Neural progenitor cell (in vitro differentiated cells): ENCODE data around the gene KIAA1549.

Experiments used
- EZH2 ChIP-seq: fragments of 200-600 bp; sonication (generic); IDR thresholded peaks from 2 replicates; pipeline ENCODE4 v1.6.1; 2017; ENCODE audit warnings: antibody characterized with exemption, mild to moderate bottlenecking, moderate library complexity
- EZH2phosphoT487 ChIP-seq: fragments of 200-600 bp; sonication (generic); IDR thresholded peaks from 2 replicates; pipeline ENCODE4 v1.6.1; 2017; ENCODE audit warnings: antibody characterized with exemption
- TF ChIP-seq, protein P1 (sequence below): fragments of 200-600 bp; sonication (generic); IDR thresholded peaks from 2 replicates; pipeline ENCODE4 v1.5.1; 2017; ENCODE audit warnings: antibody characterized with exemption, mild to moderate bottlenecking

DNA sequence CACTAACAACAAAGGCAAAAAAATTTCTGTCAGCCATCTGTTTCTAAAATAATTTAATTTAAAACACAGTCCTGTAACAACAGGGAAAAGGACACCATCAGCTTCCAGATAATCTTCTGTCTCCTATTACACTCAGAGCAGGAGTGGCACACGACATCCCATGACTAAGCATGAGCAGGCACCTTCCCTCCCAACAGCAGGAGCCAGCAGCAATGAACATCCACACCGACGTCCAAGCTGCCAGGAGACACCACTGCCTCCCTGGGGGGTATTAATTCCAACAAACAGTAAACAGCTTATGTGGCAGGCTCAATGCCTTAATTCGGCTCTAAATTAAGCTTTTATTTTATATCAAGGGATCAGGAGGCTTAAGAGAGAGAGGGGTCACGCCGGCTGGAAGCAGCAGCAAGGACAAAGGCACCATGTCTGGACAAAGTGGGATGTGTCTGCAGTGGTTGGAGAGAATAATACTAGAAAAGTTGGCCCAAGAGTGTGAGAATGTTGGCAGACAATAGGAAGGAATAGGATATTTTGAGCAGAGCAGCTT, 45.7 kb downstream of the KIAA1549 start:
- TF ChIP-seq, protein P1, sequence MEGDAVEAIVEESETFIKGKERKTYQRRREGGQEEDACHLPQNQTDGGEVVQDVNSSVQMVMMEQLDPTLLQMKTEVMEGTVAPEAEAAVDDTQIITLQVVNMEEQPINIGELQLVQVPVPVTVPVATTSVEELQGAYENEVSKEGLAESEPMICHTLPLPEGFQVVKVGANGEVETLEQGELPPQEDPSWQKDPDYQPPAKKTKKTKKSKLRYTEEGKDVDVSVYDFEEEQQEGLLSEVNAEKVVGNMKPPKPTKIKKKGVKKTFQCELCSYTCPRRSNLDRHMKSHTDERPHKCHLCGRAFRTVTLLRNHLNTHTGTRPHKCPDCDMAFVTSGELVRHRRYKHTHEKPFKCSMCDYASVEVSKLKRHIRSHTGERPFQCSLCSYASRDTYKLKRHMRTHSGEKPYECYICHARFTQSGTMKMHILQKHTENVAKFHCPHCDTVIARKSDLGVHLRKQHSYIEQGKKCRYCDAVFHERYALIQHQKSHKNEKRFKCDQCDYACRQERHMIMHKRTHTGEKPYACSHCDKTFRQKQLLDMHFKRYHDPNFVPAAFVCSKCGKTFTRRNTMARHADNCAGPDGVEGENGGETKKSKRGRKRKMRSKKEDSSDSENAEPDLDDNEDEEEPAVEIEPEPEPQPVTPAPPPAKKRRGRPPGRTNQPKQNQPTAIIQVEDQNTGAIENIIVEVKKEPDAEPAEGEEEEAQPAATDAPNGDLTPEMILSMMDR = no peak
- TF ChIP-seq EZH2 (no peak), EZH2phosphoT487 (no peak)
